GM21529 (cell line): ENCODE results near the gene PLCB4.
"Not testable (repeated sequence)": the region's sequence is repeated elsewhere in the genome, so short reads cannot be mapped to it uniquely, and the experiment has no call there.

Source experiments
- ATAC-seq: cut with Tn5 transposase; IDR thresholded peaks from one replicate; pipeline ENCODE4 v1.9.1; 2021; ENCODE audit not compliant: unreplicated experiment

PLCB4 gene

DNA sequence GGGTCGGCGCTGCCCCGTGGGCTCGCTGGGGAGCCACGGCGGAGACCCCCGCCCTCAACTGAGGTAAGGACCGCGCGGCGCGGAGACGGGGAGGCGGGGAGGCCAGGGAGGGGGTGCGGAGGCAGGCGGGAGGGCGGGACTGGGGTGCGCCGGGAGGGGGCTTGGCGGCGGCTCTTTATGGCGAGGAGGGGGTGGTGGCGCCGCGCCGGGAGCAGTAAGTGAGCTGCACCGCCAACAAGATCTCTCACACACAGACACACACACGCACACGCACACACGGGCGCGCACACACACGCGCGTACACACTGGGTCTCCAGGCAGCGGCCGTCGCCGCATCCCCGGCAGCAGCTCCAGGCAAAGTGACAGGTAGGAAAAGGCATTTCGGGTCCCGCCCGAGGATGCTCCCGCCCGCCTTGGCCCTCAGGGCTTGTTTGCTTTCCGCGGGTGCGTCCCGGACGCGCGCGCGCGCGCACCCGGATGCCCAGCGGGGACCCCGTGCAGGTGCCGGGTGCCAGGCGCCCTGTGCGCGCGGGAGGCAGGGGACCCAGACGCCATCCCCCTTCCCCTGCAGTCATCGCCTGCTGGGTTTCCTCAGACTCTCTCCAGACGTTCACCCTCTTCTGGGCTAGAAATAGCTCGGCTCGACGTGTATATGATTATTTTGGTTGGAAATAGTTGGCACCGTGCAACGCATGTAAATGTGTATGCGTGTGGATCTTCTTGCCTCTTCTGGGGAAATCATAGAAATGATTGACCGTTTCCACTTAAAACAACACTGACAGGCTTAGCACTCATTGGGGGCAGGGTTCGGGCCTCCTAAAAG, at the start of gene PLCB4:
Gene PLCB4, plus strand, starts transcription at position 247 of the 823 bp plus-strand sequence. CDS start 238,728 bp downstream, outside the sequence.
- no peak for ATAC-seq

DNA sequence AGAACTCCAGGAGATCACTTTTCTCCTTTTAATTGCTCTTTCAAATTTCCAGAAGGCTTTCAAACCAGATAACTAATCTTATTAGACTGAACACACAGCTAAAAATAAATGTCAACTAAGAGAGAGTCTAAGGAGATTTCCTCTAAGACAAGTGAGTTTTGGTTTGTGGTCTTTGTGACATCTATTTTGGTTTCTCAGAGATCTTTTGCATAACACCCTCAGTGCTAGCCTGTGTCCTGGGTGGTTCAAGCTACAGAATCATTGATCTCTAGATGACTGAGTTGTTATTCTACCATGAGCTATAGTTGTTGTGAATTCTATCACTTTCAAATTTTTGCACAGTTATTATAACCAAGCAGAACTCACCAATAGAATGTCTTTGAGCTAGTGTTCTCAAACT, 49.1 kb upstream of the PLCB4 start:
- ATAC-seq: no peak

DNA sequence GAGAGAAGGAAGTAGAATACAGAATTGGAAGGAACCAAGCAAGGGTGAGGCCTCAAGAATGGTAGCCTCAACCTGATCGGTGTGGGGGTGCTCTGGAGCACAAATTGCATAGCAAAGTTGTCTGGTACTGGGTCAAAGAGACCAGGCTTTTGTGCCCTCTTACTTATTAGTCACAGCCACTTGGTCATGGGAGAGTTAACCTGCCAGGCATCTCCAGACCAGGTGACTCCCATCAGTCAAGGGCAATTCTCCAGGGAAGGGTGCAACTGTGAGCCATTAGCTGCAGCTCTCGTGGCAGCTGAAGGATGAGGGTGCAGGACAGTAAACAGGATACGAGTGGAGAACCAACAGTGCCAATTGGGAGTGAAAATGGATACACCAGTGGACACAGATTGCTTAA, 47.7 kb upstream of the PLCB4 start:
- no peak for ATAC-seq

DNA sequence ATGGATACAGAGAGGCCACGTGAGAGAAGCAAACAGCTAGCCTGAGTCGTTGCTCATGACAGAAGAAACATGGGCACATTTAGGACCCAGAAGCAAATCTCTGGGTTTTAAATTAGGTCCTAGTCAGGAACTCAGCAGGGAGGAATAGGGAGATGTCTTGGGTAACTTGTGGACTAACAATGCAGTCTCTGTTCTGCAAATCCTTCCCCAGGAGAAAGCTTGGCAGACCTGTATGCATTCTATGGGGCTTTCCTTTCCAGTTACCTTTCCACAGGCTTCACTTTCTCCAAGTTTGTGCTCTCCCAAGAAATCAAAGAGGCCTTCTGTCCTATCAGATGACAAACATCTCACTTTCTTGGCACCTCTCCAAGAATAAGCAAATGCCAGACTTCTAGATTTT, 47.2 kb upstream of the PLCB4 start:
- no peak for ATAC-seq

DNA sequence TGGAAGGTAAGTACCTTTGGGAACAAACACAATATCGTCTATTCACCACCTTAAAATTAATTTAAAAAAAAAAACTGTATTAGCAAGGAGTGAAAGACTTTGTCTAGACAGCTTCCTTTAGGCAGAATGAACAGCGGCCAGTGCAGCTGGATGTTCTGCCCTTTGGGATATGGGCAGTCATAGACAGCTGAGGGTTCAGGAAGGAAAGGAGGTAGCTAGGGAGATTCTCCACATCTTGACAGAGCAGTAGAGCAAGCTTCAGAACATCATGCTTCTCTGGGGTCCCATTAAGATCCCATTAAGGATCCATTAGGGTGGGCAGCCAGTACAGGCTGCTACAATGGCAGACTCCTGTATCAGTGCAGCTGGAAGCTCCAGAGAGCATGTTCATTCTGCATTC, 46.5 kb upstream of the PLCB4 start:
- no peak for ATAC-seq

DNA sequence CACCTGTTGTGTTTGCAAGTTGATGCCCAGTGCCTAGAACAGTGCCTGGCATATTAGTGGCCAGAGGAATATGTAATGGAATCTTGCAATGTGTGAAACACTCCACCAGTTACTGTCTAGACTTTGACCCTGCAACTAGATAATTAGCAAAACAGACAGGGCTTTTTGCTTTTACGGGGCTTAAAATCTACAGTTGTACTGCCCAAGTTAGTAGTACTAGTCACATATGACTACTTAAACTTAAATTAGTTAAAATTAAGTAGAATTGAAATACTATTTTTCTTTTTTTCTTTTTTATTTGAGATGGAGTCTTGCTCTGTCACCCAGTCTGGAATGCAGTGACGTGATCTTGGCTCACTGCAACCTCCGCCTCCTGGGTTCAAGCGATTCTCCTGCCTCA, 44.3 kb upstream of the PLCB4 start:
- no peak for ATAC-seq

DNA sequence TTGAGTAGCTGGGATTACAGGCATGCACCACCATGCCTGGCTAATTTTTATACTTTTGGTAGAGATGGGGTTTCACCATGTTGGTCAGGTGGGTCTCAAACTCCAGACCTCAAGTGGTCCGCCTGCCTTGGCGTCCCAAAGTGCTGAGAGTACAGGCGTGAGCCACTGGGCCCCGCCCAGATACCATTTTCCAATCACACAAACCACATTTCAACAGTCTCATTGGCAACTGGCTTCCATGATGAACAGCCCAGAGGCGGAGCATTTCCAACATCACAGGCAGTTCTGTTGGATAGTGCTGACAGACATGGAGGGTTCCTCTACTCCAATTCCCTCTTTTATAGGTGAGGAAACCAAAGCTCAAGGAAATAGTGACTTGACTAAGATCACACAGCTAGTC, 43.9 kb upstream of the PLCB4 start:
- no peak for ATAC-seq

DNA sequence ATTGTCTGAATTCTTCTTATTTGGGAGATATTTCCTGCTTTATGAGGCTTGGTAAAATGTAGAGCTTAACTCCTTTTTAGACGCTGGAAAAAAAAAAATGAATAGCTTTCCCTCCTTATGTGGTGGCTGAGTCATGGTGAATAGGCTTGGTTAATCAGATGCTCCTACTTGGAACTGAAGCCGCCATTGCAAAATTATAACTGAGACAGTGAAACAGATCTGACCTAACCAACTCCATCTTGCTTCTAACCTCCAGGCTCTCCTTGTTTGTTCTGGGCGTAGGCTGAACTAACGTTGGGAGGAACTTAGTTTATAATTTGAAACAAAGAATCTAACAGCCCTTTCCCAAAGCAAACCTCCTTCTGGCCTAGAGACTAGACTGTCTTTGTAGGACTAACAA, 43.2 kb upstream of the PLCB4 start:
- no peak for ATAC-seq

DNA sequence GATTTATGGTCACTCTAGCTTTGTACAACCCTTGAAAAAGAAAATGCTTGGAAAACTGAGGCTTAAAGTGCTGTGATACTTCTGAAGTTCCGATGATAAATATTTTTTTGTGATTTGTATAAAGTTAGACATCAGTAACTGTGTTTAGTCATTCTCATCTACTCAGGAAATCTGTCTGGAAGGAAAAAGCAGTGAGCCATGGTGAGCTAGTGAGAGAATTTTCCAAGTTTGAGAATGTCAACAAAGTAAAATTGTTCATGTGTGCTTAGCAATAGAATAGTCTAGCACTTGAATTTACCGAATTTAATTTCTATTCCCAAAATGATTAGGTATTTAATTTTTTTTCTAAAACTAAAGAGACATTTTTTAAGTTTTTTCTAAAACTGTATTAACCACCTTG, 41.3 kb upstream of the PLCB4 start:
- no peak for ATAC-seq

DNA sequence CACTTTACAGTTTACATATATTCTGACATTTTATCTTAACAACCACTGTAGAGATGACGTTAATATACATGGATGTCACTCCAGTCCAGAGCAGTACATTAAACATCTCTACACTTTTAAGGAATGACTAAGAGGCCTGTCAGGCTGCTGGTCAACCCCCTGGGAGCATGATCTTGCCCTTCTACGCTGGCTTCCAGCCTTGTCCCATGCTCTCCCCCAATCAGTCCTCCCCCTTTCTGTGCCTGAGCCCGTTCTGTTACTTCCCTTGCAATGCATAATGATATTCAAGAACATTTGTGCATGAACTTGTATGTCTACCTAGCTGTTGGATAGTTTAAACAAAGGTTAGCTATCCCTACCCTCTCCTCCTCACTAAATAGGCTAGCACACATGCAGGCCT, 40.5 kb upstream of the PLCB4 start:
- no peak for ATAC-seq

DNA sequence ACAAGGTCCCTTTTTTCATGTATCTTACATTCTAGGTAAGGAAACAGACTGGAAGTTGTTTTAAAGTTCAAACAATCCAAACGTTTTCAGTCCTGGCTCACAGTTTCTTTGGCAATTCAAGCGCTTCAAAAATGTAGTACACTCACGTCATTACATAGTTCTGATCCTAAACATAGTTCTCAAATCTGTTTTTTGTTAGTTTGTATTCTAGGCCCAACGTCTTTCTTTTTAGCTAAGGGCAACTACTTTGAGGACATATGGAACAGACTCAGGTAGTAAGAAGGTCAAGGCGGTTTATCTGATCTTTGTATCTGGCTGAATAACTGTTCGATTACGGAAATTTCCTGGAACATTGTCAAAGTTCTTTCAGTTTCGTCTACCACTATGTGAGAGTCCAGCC, 36.9 kb upstream of the PLCB4 start:
- no peak for ATAC-seq

DNA sequence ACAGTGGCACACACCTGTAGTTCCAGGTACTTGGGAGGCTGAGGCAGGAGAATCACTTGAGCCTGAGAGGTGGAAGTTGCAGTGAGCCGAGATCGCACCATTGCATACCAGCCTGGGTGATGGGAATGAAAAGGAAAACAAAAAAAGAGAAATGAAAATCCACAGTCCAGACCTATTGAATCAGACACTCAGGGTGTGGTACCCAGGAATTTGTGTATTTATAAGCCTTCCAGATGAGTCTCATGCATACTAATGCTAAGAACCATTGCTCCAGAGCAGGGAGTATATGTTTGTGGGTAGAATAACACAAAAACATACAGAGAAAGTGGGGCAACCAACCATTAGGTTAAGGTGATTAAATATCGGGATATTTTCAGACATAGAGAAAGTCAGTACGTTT, 36.1 kb upstream of the PLCB4 start:
- ATAC-seq: no peak

DNA sequence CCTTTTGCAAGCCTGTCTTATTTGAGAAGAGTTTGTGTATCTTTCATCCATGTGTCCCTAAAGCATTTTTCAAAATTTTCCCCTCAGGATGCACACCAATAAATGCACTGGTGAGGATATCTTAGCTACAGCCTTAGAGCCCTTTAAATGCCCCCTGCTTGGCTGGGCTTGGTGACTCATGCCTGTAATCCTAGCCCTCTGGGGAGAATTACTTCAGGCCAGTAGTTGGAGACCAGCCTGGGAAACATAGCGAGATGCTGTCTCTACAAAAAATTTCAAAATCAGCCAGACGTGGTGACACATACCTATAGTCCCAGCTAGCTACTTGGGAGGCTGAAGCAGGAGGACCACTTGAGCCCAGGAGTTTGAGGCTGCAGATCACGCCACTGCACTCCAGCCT, 33.8 kb upstream of the PLCB4 start:
- ATAC-seq: no peak

DNA sequence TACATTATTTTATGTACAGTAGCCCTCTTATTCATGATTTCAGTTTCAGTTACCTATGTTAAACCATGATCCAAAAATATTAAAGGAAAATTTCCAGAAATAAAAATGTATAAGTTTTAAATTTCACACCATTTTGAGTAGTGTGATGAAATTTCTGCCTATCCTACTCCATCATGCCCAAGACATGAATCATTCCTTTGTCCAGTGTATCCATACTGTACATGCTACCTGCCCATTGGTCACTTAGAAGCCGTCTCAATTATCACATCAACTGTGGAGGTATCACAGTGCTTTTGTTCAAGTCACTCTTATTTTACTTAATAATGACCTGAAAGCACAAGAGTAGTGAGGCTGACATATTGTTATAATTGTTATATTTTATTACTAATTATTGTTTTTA, 32.3 kb upstream of the PLCB4 start:
- ATAC-seq: no peak

DNA sequence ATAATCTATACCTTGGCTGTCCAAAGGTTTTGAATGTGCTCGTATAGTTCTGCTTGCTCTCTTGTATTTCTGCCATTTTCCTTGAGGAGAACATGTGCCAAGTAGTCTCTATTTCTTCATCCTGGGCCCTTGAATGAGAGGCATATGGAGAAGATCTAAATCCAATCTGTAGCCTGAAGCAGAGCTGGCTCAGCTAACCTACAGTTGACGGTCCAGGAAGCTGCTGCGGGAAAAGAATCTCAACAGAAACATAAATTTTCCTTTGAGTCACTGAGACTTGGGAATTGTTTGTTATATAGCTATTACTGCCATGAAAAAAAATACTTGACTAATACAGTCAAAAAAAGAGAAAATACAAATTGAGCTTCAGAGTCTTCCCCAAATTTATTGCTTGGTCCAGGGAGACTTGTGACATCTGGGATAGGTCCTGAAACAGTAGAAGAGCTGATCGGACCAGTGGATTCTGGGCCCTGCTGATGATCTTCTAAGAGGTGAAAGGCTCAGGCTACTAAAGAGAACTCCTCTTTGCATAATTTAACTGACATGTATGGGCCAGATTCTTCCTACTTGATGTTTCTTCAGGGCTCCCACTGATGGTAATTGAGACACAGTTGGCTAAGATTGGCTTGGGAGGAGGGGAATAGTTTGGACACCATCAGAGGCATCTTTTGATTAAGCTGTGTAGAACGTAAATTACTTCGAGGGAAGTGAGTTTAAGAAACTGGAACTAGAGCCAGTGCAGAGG, 29.9 kb upstream of the PLCB4 start:
- ATAC-seq: no peak

DNA sequence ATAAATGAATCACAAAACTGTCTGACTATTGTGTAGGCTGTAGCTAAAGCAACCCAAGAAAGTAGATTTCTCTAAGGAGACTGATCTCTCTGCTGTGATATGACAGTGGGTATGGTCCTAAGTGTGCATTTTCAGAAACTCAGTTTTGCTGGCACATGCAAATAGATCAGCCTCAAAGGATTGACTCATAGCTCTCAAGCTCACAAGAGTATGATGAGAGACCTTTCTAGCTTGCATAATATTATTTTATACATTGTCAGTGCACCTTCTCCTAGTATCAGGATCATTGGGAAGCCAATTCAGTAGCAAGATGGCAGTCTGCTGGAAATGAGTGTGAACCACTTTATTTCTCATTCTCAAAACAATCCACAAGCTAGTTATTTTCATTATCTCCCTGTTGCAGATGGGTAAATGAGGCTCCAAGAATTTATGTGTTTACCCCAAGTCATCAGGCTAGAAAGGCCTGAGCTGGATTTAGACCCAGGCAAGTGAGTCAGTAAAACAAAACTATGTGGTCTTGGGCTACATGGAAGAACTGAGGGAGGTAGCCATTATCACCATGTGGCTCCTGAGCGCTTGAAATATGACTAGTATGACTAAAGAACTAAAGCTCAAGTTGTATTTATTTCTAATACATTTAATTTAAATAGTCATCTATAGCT, 27.9 kb upstream of the PLCB4 start:
- no peak for ATAC-seq

DNA sequence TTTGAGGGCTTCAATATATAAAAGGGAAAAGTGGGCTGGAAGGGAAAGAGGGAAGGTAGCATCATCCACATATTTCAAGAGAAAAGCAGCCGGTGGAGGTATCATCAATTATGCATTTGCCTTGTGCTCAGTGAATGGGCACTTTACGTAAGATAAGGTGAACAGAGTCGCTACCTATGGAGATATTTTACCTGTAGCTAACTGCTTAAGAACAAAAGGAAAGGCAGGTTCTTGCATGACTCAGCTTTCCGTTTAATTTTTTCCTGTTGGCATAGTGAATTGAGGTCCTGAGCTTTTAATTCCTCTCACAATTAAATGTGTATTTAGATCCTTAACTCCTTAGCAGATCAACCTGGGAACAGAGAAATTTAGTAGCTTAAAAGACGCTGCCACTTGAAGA, 25.5 kb upstream of the PLCB4 start:
- no peak for ATAC-seq

DNA sequence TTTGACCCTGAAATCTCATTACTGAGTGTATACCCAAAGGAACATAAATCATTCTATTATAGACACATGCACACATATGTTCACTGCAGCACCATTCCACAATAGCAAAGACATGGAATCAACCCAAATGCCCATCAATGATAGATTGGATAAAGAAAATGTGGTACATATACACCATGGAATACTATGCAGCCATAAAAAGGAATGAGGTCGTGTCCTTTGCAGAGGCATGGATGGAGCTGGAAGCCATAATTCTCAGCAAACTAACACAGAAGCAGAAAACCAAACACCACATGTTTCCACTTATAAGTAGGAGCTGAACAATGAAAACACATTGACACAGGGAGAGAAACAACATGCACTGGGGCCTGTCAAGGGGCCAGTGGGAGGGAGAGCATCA, 21.0 kb upstream of the PLCB4 start:
- not testable (repeated sequence) for ATAC-seq

DNA sequence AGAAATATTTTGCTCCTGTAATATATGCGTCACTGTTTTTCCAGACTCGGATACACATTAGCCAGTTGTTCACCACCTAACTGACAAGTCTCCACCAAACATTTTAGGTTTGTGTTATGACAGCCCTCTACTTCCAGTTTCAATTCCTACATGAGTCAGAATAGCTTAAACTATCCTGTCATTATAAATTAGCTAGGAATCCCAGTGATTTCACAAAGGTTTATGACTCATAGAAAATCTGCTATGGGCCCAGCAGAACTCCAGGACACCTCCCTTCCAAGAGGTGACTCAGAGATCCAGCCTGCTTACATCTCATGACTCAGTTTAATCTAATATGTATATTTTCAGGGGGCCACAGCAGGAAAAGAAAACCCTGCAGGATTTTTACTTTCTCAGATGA, 17.4 kb upstream of the PLCB4 start:
- ATAC-seq: no peak

DNA sequence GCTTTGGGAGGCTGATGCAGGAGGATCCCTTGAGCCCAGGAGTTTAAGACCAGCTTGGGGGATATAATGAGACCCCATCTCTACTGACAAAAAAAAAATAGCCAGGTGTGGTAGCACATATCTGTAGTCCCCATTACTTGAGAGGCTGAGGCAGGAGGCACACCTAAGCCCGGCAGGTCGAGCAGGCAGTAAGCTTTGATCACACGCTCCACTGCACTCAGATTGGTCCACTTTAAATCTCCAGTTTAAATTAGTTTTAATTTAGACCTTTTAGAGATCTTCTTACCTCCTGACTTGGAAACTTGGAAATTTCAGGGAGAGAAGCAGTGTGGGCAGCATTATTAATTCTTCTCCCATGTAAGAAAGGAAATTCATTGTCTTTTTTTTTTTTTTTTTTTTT, 16.8 kb upstream of the PLCB4 start:
- ATAC-seq: no peak

DNA sequence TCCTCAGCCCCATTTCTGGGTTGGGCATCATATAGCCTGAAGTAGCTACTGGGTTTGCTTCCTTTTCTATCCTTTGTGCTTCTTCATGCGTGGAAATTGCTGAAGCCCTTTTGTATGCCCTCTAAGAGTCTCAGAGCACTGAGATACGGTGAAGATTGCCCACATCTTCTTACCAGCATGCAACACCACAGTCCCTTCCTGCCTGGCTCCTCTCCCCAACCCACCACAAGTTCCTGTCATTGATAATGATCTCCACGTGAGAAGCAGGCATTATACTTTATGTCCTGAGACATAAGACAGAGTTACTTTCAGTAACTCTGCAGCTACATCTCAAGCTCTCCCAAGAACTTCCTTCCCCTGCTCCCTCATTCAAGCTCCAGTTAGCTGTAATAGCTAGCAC, 15.8 kb upstream of the PLCB4 start:
- no peak for ATAC-seq

DNA sequence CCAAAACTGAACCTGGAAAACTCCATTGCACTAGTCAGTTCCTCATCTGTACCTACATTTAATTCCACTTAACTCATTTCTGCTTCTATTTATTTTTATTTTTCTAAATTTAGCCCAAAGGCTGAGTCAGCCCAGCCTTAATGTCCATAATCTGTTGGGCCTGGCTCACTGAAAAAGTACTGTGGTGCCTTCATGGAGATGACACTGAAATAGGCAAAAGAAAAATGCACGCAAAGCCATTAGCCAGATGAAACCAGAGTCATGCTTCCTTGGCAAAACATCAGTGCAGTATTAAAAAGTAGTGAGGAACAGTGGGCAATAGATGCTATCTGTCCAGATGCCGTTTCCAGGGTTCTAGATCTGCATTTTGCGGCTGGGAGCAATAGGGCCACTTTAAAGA, 14.7 kb upstream of the PLCB4 start:
- ATAC-seq: no peak
